ENCODE results near the gene ENPP1. TPM values are rescaled to one million over a fixed set of nuclear protein-coding genes. Genes with fewer than 3 reads are reported as not detected.

The ENPP1 gene
- total RNA-seq, 6 experiments from 2014 or later, result 27.5 to 61.6 (median 45.6) TPM

- Histone ChIP-seq H3K4me3 (no peak overlapping the region), H3K36me3 (no peaks in the 10 kb centered on the region), H3K27me3 (no peaks in the 10 kb centered on the region), H3K4me1 (peaks cover 0 to 10% (median 0%) of the 10 kb centered on the region in 4 donors), H3K27ac (peak overlapping the region in 1 of 3 donors; percentile 66), H3K9me3 (no peaks in the 10 kb centered on the region)
- 80% methylated on average over 4 of the region's 4 CpGs for WGBS (ENCODE audit: insufficient coverage, low coverage, low lambda C conversion rate, missing lambda C conversion rate)
- intact Hi-C loops (cut with DNase I), result no loop called here
- TF ChIP-seq, protein P1, sequence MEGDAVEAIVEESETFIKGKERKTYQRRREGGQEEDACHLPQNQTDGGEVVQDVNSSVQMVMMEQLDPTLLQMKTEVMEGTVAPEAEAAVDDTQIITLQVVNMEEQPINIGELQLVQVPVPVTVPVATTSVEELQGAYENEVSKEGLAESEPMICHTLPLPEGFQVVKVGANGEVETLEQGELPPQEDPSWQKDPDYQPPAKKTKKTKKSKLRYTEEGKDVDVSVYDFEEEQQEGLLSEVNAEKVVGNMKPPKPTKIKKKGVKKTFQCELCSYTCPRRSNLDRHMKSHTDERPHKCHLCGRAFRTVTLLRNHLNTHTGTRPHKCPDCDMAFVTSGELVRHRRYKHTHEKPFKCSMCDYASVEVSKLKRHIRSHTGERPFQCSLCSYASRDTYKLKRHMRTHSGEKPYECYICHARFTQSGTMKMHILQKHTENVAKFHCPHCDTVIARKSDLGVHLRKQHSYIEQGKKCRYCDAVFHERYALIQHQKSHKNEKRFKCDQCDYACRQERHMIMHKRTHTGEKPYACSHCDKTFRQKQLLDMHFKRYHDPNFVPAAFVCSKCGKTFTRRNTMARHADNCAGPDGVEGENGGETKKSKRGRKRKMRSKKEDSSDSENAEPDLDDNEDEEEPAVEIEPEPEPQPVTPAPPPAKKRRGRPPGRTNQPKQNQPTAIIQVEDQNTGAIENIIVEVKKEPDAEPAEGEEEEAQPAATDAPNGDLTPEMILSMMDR (IDR thresholded peaks at IDR 0.05), result no peak
- TF ChIP-seq POLR2A (IDR thresholded peaks at IDR 0.05), result no peak
- no peak for DNase-seq
- peak in 1 of 4 donors; percentile 3 for ATAC-seq
These were observed 42.0 kb upstream of the ENPP1 start for GRCh38 chr6:131765804-131766135.

- Histone ChIP-seq H3K27me3 (no peaks in the 10 kb centered on the region), H3K36me3 (no peaks in the 10 kb centered on the region), H3K4me1 (peaks cover 0 to 10% (median 0%) of the 10 kb centered on the region in 4 donors), H3K27ac (peak overlapping the region in 2 of 3 donors; percentile 68 to 71), H3K9me3 (no peaks in the 10 kb centered on the region), H3K4me3 (no peak overlapping the region)
- DNase-seq (no peak), ATAC-seq (peak in 1 of 4 donors; percentile 6)
- no peak for TF ChIP-seq POLR2A (IDR thresholded peaks at IDR 0.05)
- TF ChIP-seq, protein P1 (IDR thresholded peaks at IDR 0.05), result no peak
- WGBS (ENCODE audit: insufficient coverage, low coverage, low lambda C conversion rate, missing lambda C conversion rate), result 67% methylated on average over 2 of the region's 2 CpGs
- intact Hi-C loops (cut with DNase I), result no loop called here
These were observed 41.2 kb upstream of the ENPP1 start for GRCh38 chr6:131766631-131767030.

- WGBS (ENCODE audit: insufficient coverage, low coverage, low lambda C conversion rate, missing lambda C conversion rate), result 100% methylated on average over 1 of the region's 1 CpG
These were observed 38.9 kb upstream of the ENPP1 start for GRCh38 chr6:131768964-131769363.

DNA sequence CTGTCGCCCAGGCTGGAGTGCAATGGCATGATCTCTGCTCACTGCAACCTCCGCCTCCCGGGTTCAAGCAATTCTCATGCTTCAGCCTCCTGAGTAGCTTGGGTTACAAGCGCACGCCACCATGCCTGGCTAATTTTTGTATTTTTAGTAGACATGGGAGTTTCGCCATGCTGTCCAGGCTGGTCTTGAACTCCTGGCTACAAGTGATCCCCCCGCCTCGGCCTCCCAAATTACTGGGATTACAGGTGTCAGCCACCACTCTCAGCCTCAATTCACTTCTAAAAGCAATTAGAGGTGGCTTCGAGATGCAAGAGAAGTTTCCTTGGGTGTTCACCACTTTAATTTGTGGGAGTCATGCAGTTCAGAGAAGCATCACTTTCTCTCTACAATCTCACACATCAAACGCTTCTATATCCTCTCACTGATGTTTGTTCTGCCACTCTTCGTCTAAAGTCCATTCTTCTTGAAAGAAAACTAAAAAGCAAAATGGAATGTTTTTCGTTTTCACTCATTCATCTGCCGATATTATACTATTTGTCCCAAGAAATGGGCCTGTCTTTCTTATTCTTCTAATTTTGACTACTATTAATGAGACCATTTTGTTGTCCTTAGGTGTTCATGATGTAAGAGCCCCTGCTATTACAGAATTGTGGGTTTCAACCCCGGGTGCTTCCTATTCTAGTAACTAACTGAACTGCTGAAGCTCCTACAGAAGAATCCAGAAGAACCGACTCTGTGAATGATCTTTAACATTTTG lies 38.3 kb upstream of the ENPP1 start:
- 78% methylated on average over 14 of the region's 15 CpGs for WGBS (ENCODE audit: insufficient coverage, low coverage, low lambda C conversion rate, missing lambda C conversion rate)
- no peaks in the 10 kb centered on the region for H3K36me3 ChIP-seq
- no peak for ATAC-seq
- TF ChIP-seq POLR2A (IDR thresholded peaks at IDR 0.05), result no peak
- TF ChIP-seq, protein P1 (IDR thresholded peaks at IDR 0.05), result no peak
- H3K27me3 ChIP-seq, result no peaks in the 10 kb centered on the region
- DNase-seq, result no peak
- H3K4me1 ChIP-seq, result peaks cover 0 to 10% (median 0%) of the 10 kb centered on the region in 4 donors
- H3K9me3 ChIP-seq, result no peaks in the 10 kb centered on the region
- H3K27ac ChIP-seq, result no peak overlapping the region
- intact Hi-C loops (cut with DNase I), result no loop called here
- H3K4me3 ChIP-seq, result no peak overlapping the region

More at GRCh38 chr6:131768964-131769363, 38.9 kb upstream of the ENPP1 start:
- Histone ChIP-seq H3K36me3 (no peaks in the 10 kb centered on the region), H3K4me3 (no peak overlapping the region), H3K27me3 (no peaks in the 10 kb centered on the region), H3K9me3 (no peaks in the 10 kb centered on the region), H3K4me1 (peaks cover 0 to 10% (median 0%) of the 10 kb centered on the region in 4 donors), H3K27ac (no peak overlapping the region)
- DNase-seq (no peak), ATAC-seq (no peak)
- intact Hi-C loops (cut with DNase I), result no loop called here
- no peak for TF ChIP-seq POLR2A (IDR thresholded peaks at IDR 0.05)
- TF ChIP-seq, protein P1 (IDR thresholded peaks at IDR 0.05), result no peak
